HAP-1 (cell line): ENCODE data around the gene MS4A18.
A peak's percentile ranks its signal among the peaks of the same experiment; 100 is the strongest.
"Not testable (repeated sequence)": the region's sequence is repeated elsewhere in the genome, so short reads cannot be mapped to it uniquely, and the experiment has no call there.

Source experiments
- DNase-seq, 2 experiments: peaks; one replicate each; pipeline ENCODE4 v3.0.0-alpha.2; 2016 to 2020; ENCODE audit warnings: low spot score in 2 of 2
- H3K27me3 ChIP-seq: fragments of 250-450 bp; sonication (Bioruptor Pico); 2 replicates; pipeline ENCODE4 v1.5.1; 2020; ENCODE audit warnings: low read depth, mild to moderate bottlenecking, moderate library complexity
- H3K36me3 ChIP-seq: fragments of 250-450 bp; sonication (Bioruptor Pico); replicated peaks from 2 replicates; pipeline ENCODE4 v1.5.1; 2020; ENCODE audit warnings: mild to moderate bottlenecking
- H3K4me1 ChIP-seq: fragments of 250-450 bp; sonication (Bioruptor Pico); 2 replicates; pipeline ENCODE4 v1.5.1; 2020; ENCODE audit warnings: mild to moderate bottlenecking
- H3K4me3 ChIP-seq: fragments of 250-450 bp; sonication (Bioruptor Pico); 2 replicates; pipeline ENCODE4 v1.5.1; 2020; ENCODE audit warnings: mild to moderate bottlenecking, moderate library complexity
- H3K9me3 ChIP-seq: fragments of 250-450 bp; sonication (Bioruptor Pico); 2 replicates; pipeline ENCODE4 v1.5.1; 2020; ENCODE audit warnings: mild to moderate bottlenecking, moderate library complexity
- in situ Hi-C: fragments of 300-500 bp; cut with MboI; formaldehyde crosslinking; loops from 3 replicates; pipeline ENCODE4 v1.14.3; 2020; ENCODE audit warnings: low sequenced_read_pairs, inconsistent platforms, mixed read lengths

Gene MS4A18

GRCh38 chr11:60724420-60724819 lies at the start of gene MS4A18:
TSS of gene MS4A18 (plus strand) at chr11:60724720.
- no peaks in the 10 kb centered on the region for H3K4me1 ChIP-seq
- H3K27me3 ChIP-seq: no peaks in the 10 kb centered on the region; the same call in 1 of the 2 replicates
- DNase-seq: no peak
- in situ Hi-C loops: no loop called here
- no peaks in the 10 kb centered on the region for H3K9me3 ChIP-seq
- H3K4me3 ChIP-seq: no peak within 1 kb of the TSS
- H3K36me3 ChIP-seq: no peaks in the 10 kb centered on the region

- H3K9me3 ChIP-seq, H3K4me3 ChIP-seq, H3K27me3 ChIP-seq, DNase-seq, in situ Hi-C loops, H3K36me3 ChIP-seq, H3K4me1 ChIP-seq: not testable (repeated sequence)
These were observed 46.3 kb upstream of the MS4A18 start for GRCh38 chr11:60678231-60678630.

GRCh38 chr11:60679879-60680278 lies 44.6 kb upstream of the MS4A18 start:
- no peaks in the 10 kb centered on the region for H3K36me3 ChIP-seq
- H3K4me3 ChIP-seq: no peak overlapping the region
- in situ Hi-C loops: no loop called here
- no peaks in the 10 kb centered on the region for H3K4me1 ChIP-seq
- H3K9me3 ChIP-seq: peaks cover 6% of the 10 kb centered on the region; the same call in 1 of the 2 replicates
- H3K27me3 ChIP-seq: no peaks in the 10 kb centered on the region
- DNase-seq: no peak

GRCh38 chr11:60680455-60681119 lies 43.9 kb upstream of the MS4A18 start:
- H3K4me1 ChIP-seq: no peaks in the 10 kb centered on the region
- DNase-seq: no peak
- in situ Hi-C loops: no loop called here
- peaks cover 6% of the 10 kb centered on the region; the same call in 1 of the 2 replicates for H3K9me3 ChIP-seq
- H3K4me3 ChIP-seq: no peak overlapping the region
- H3K27me3 ChIP-seq: no peaks in the 10 kb centered on the region
- no peaks in the 10 kb centered on the region for H3K36me3 ChIP-seq

GRCh38 chr11:60684541-60684848 lies 40.0 kb upstream of the MS4A18 start:
- DNase-seq, H3K4me3 ChIP-seq, H3K36me3 ChIP-seq, in situ Hi-C loops, H3K9me3 ChIP-seq, H3K4me1 ChIP-seq, H3K27me3 ChIP-seq: not testable (repeated sequence)

GRCh38 chr11:60691661-60692060 lies 32.9 kb upstream of the MS4A18 start:
- Histone ChIP-seq H3K9me3 (no peaks in the 10 kb centered on the region), H3K4me1 (no peaks in the 10 kb centered on the region), H3K4me3 (no peak overlapping the region), H3K27me3 (no peaks in the 10 kb centered on the region), H3K36me3 (no peaks in the 10 kb centered on the region)
- in situ Hi-C loops: no loop called here
- DNase-seq: no peak

GRCh38 chr11:60699284-60699691 lies 25.2 kb upstream of the MS4A18 start, which contains the start of gene MS4A8:
TSS of gene MS4A8 (plus strand) at chr11:60699612. CDS start at chr11:60700861, 1,249 bp downstream.
- Histone ChIP-seq H3K9me3 (no peaks in the 10 kb centered on the region), H3K4me1 (no peaks in the 10 kb centered on the region), H3K4me3 (no peak within 1 kb of the TSS), H3K36me3 (no peaks in the 10 kb centered on the region), H3K27me3 (no peaks in the 10 kb centered on the region)
- no peak for DNase-seq
- in situ Hi-C loops: no loop called here

- no peaks in the 10 kb centered on the region for H3K4me1 ChIP-seq
- in situ Hi-C loops: no loop called here
- H3K4me3 ChIP-seq: no peak overlapping the region
- DNase-seq: no peak
- H3K36me3 ChIP-seq: no peaks in the 10 kb centered on the region
- no peaks in the 10 kb centered on the region for H3K27me3 ChIP-seq
- no peaks in the 10 kb centered on the region for H3K9me3 ChIP-seq
These were observed 24.6 kb upstream of the MS4A18 start for GRCh38 chr11:60699936-60700335.

GRCh38 chr11:60700689-60701468 lies 23.6 kb upstream of the MS4A18 start:
- Histone ChIP-seq H3K4me1 (no peaks in the 10 kb centered on the region), H3K9me3 (no peaks in the 10 kb centered on the region), H3K4me3 (no peak overlapping the region), H3K36me3 (no peaks in the 10 kb centered on the region), H3K27me3 (no peaks in the 10 kb centered on the region)
- in situ Hi-C loops: no loop called here
- peak; percentile 54 to 60 for DNase-seq

- Histone ChIP-seq H3K36me3 (no peaks in the 10 kb centered on the region), H3K4me3 (no peak overlapping the region), H3K4me1 (no peaks in the 10 kb centered on the region), H3K9me3 (no peaks in the 10 kb centered on the region), H3K27me3 (no peaks in the 10 kb centered on the region)
- no peak for DNase-seq
- in situ Hi-C loops: no loop called here
These were observed 23.1 kb upstream of the MS4A18 start for GRCh38 chr11:60701469-60701818.

- in situ Hi-C loops: no loop called here
- no peak for DNase-seq
- Histone ChIP-seq H3K9me3 (no peaks in the 10 kb centered on the region), H3K4me1 (no peaks in the 10 kb centered on the region), H3K4me3 (no peak overlapping the region), H3K27me3 (no peaks in the 10 kb centered on the region), H3K36me3 (no peaks in the 10 kb centered on the region)
These were observed 21.1 kb upstream of the MS4A18 start for GRCh38 chr11:60703374-60703773.

- H3K4me1 ChIP-seq: no peaks in the 10 kb centered on the region
- no peaks in the 10 kb centered on the region for H3K27me3 ChIP-seq
- H3K4me3 ChIP-seq: no peak overlapping the region
- in situ Hi-C loops: no loop called here
- H3K36me3 ChIP-seq: no peaks in the 10 kb centered on the region
- no peak for DNase-seq
- no peaks in the 10 kb centered on the region for H3K9me3 ChIP-seq
These were observed 18.6 kb upstream of the MS4A18 start for GRCh38 chr11:60705895-60706294.

- H3K4me1 ChIP-seq: no peaks in the 10 kb centered on the region
- no peak overlapping the region for H3K4me3 ChIP-seq
- no peak for DNase-seq
- no peaks in the 10 kb centered on the region for H3K27me3 ChIP-seq
- in situ Hi-C loops: no loop called here
- H3K9me3 ChIP-seq: no peaks in the 10 kb centered on the region
- H3K36me3 ChIP-seq: no peaks in the 10 kb centered on the region
These were observed 17.6 kb upstream of the MS4A18 start for GRCh38 chr11:60706931-60707330.

GRCh38 chr11:60710482-60710881 lies 14.0 kb upstream of the MS4A18 start:
- DNase-seq: no peak

More at GRCh38 chr11:60710482-60710881, 14.0 kb upstream of the MS4A18 start:
- no peak overlapping the region for H3K4me3 ChIP-seq
- H3K9me3 ChIP-seq: no peaks in the 10 kb centered on the region
- no peaks in the 10 kb centered on the region for H3K4me1 ChIP-seq
- in situ Hi-C loops: no loop called here
- H3K27me3 ChIP-seq: no peaks in the 10 kb centered on the region
- H3K36me3 ChIP-seq: no peaks in the 10 kb centered on the region
